Activated CD4-positive, alpha-beta memory T cell treated with anti-CD3 and anti-CD28 coated beads, Interleukin-2, amount 10 ng/mL, durations not matched to agents 7 days and 5 days (primary cell): Measurements from ENCODE around the gene SNX15. TPM values are rescaled to one million over a fixed set of nuclear protein-coding genes. Genes with fewer than 3 reads are reported as not detected.

ENCODE experiments used
- CTCF ChIA-PET: fragments of 350-600 bp; sonication (Branson Sonifier 250); formaldehyde crosslinking; loops from one replicate; lab custom pipeline; 2021; ENCODE audit warnings: antibody characterized with exemption, inconsistent platforms; lab: Charles Lee
- POLR2A ChIA-PET: fragments of 350-600 bp; sonication (Branson Sonifier 250); formaldehyde crosslinking; loops from one replicate; lab custom pipeline; 2021; ENCODE audit warnings: antibody characterized with exemption; lab: Charles Lee
- DNase-seq: peaks from one replicate; pipeline ENCODE4 v3.0.0-alpha.2; 2020
- H3K27ac Mint-ChIP-seq: one replicate; pipeline ENCODE4 v1.8.0; 2021; ENCODE audit warnings: mild to moderate bottlenecking, mixed read lengths
- H3K27me3 Mint-ChIP-seq: one replicate; pipeline ENCODE4 v1.8.0; 2021; ENCODE audit warnings: mixed read lengths
- H3K36me3 Mint-ChIP-seq: one replicate; pipeline ENCODE4 v1.8.0; 2021; ENCODE audit warnings: low read depth, mixed read lengths
- H3K4me1 Mint-ChIP-seq: one replicate; pipeline ENCODE4 v1.8.0; 2021; ENCODE audit warnings: mixed read lengths
- H3K4me3 Mint-ChIP-seq: one replicate; pipeline ENCODE4 v1.8.0; 2021; ENCODE audit warnings: mild to moderate bottlenecking, mixed read lengths
- H3K9me3 Mint-ChIP-seq: one replicate; pipeline ENCODE4 v1.8.0; 2021; ENCODE audit warnings: mixed read lengths
- total RNA-seq, 2 experiments: library from RNA; stranded (reverse); gene quantifications; one replicate each; pipeline ENCODE4 v1.2.3, GENCODE V29; 2021

Gene SNX15
- total RNA-seq, 2 experiments from 2014 or later = 24.3 to 24.6 TPM

- ChIA-PET CTCF (no interaction called here), POLR2A (interaction anchor here (0.7 kb wide), 1 partner anchor 17 kb away, joined by 3 read pairs; no protein-coding TSS in a partner anchor)
- Mint-ChIP-seq H3K36me3 (no peaks in the 10 kb centered on the region), H3K27ac (no peak overlapping the region), H3K4me1 (peaks cover 15% of the 10 kb centered on the region), H3K9me3 (no peaks in the 10 kb centered on the region), H3K27me3 (no peaks in the 10 kb centered on the region), H3K4me3 (no peak overlapping the region)
- DNase-seq = no peak
Measured at GRCh38 chr11:65059959-65060824, 33.0 kb downstream of the SNX15 start.

GRCh38 chr11:65060913-65061408, 33.7 kb downstream of the SNX15 start:
- no peaks in the 10 kb centered on the region for H3K9me3 Mint-ChIP-seq
- H3K4me3 Mint-ChIP-seq = no peak overlapping the region
- H3K4me1 Mint-ChIP-seq = peaks cover 15% of the 10 kb centered on the region
- DNase-seq = no peak
- H3K27me3 Mint-ChIP-seq = no peaks in the 10 kb centered on the region
- ChIA-PET CTCF (no interaction called here), POLR2A (no interaction called here)
- H3K36me3 Mint-ChIP-seq = no peaks in the 10 kb centered on the region
- no peak overlapping the region for H3K27ac Mint-ChIP-seq

- ChIA-PET POLR2A (interaction anchor here (1.1 to 2.1 kb wide), 2 partner anchors 12 to 22 kb away, joined by 4 to 7 read pairs; partner anchors contain the start of gene SAC3D1), CTCF (interaction anchor here (0.7 to 1.1 kb wide), 3 partner anchors 16 to 224 kb away, joined by 3 read pairs; partner anchors contain the start of gene ARL2)
Measured at GRCh38 chr11:65063532-65063931, 36.3 kb downstream of the SNX15 start.

GRCh38 chr11:65064847-65065240, 37.6 kb downstream of the SNX15 start:
- Mint-ChIP-seq H3K4me3 (no peak overlapping the region), H3K27ac (no peak overlapping the region), H3K27me3 (no peaks in the 10 kb centered on the region), H3K9me3 (no peaks in the 10 kb centered on the region), H3K4me1 (peaks cover 12% of the 10 kb centered on the region), H3K36me3 (no peaks in the 10 kb centered on the region)
- CTCF ChIA-PET = no interaction called here
- POLR2A ChIA-PET = interaction anchor here (2.1 kb wide), 1 partner anchor 24 kb away, joined by 7 read pairs; the partner anchor contains the start of gene SAC3D1
- no peak for DNase-seq

More at GRCh38 chr11:65063532-65063931, 36.3 kb downstream of the SNX15 start:
- Mint-ChIP-seq H3K27ac (no peak overlapping the region), H3K27me3 (no peaks in the 10 kb centered on the region), H3K9me3 (no peaks in the 10 kb centered on the region), H3K36me3 (no peaks in the 10 kb centered on the region), H3K4me1 (peaks cover 15% of the 10 kb centered on the region), H3K4me3 (no peak overlapping the region)
- DNase-seq = no peak

GRCh38 chr11:65065851-65066250, 38.6 kb downstream of the SNX15 start:
- POLR2A ChIA-PET = interaction anchor here (0.8 kb wide), 1 partner anchor 10 kb away, joined by 3 read pairs; no protein-coding TSS in a partner anchor
- Mint-ChIP-seq H3K4me1 (peaks cover 3% of the 10 kb centered on the region), H3K27me3 (no peaks in the 10 kb centered on the region), H3K4me3 (no peak overlapping the region), H3K36me3 (no peaks in the 10 kb centered on the region), H3K27ac (no peak overlapping the region), H3K9me3 (no peaks in the 10 kb centered on the region)
- DNase-seq = no peak
- CTCF ChIA-PET = no interaction called here

- H3K27me3 Mint-ChIP-seq = no peaks in the 10 kb centered on the region
- H3K9me3 Mint-ChIP-seq = no peaks in the 10 kb centered on the region
- no peaks in the 10 kb centered on the region for H3K36me3 Mint-ChIP-seq
- H3K4me3 Mint-ChIP-seq = no peak overlapping the region
- no peak for DNase-seq
- ChIA-PET CTCF (no interaction called here), POLR2A (interaction anchor here (0.8 kb wide), 1 partner anchor 10 kb away, joined by 3 read pairs; no protein-coding TSS in a partner anchor)
- no peak overlapping the region for H3K27ac Mint-ChIP-seq
- H3K4me1 Mint-ChIP-seq = no peaks in the 10 kb centered on the region
Measured at GRCh38 chr11:65066315-65066714, 39.1 kb downstream of the SNX15 start.

GRCh38 chr11:65066805-65067291, 39.6 kb downstream of the SNX15 start:
- Mint-ChIP-seq H3K4me1 (no peaks in the 10 kb centered on the region), H3K4me3 (no peak overlapping the region), H3K36me3 (no peaks in the 10 kb centered on the region), H3K9me3 (no peaks in the 10 kb centered on the region), H3K27ac (no peak overlapping the region), H3K27me3 (no peaks in the 10 kb centered on the region)
- CTCF ChIA-PET = no interaction called here
- no peak for DNase-seq
- POLR2A ChIA-PET = no interaction called here

- CTCF ChIA-PET = no interaction called here
- Mint-ChIP-seq H3K27ac (no peak overlapping the region), H3K9me3 (no peaks in the 10 kb centered on the region), H3K36me3 (no peaks in the 10 kb centered on the region), H3K4me1 (no peaks in the 10 kb centered on the region), H3K27me3 (no peaks in the 10 kb centered on the region), H3K4me3 (no peak overlapping the region)
- POLR2A ChIA-PET = no interaction called here
- DNase-seq = no peak
Measured at GRCh38 chr11:65067446-65067845, 40.2 kb downstream of the SNX15 start.

GRCh38 chr11:65069217-65069616, 42.0 kb downstream of the SNX15 start:
- no peak overlapping the region for H3K4me3 Mint-ChIP-seq
- no peak overlapping the region for H3K27ac Mint-ChIP-seq
- ChIA-PET POLR2A (no interaction called here), CTCF (no interaction called here)
- no peaks in the 10 kb centered on the region for H3K9me3 Mint-ChIP-seq
- no peaks in the 10 kb centered on the region for H3K36me3 Mint-ChIP-seq
- no peaks in the 10 kb centered on the region for H3K27me3 Mint-ChIP-seq
- no peak for DNase-seq
- no peaks in the 10 kb centered on the region for H3K4me1 Mint-ChIP-seq

GRCh38 chr11:65071907-65072630, 44.8 kb downstream of the SNX15 start:
- no peak overlapping the region for H3K4me3 Mint-ChIP-seq
- CTCF ChIA-PET = interaction anchor here (1.0 to 1.2 kb wide), 2 partner anchors 39 to 224 kb away, joined by 3 read pairs; no protein-coding TSS in a partner anchor
- H3K27me3 Mint-ChIP-seq = no peaks in the 10 kb centered on the region
- no peak overlapping the region for H3K27ac Mint-ChIP-seq
- POLR2A ChIA-PET = interaction anchor here (1.5 kb wide), 1 partner anchor 11 kb away, joined by 3 read pairs; no protein-coding TSS in a partner anchor
- H3K36me3 Mint-ChIP-seq = peaks cover 16% of the 10 kb centered on the region
- H3K4me1 Mint-ChIP-seq = peaks cover 7% of the 10 kb centered on the region
- no peak for DNase-seq
- no peaks in the 10 kb centered on the region for H3K9me3 Mint-ChIP-seq

- CTCF ChIA-PET = interaction anchor here (0.7 to 1.2 kb wide), 4 partner anchors 38 to 229 kb away, joined by 3 to 4 read pairs (median 3); partner anchors contain the start of gene ARL2
- no peak for DNase-seq
- Mint-ChIP-seq H3K27ac (no peak overlapping the region), H3K4me3 (no peak overlapping the region), H3K36me3 (peaks cover 21% of the 10 kb centered on the region), H3K9me3 (no peaks in the 10 kb centered on the region), H3K27me3 (no peaks in the 10 kb centered on the region), H3K4me1 (peaks cover 12% of the 10 kb centered on the region)
- POLR2A ChIA-PET = interaction anchor here (1.5 kb wide), 1 partner anchor 11 kb away, joined by 3 read pairs; no protein-coding TSS in a partner anchor
Measured at GRCh38 chr11:65072631-65072966, 45.4 kb downstream of the SNX15 start.

GRCh38 chr11:65077451-65077850, 50.2 kb downstream of the SNX15 start:
- H3K4me3 Mint-ChIP-seq = no peak overlapping the region
- DNase-seq = no peak
- CTCF ChIA-PET = interaction anchor here (1.9 to 2.8 kb wide), 2 partner anchors 37 to 65 kb away, joined by 6 to 13 read pairs; partner anchors contain the start of gene SAC3D1
- peaks cover 59% of the 10 kb centered on the region for H3K4me1 Mint-ChIP-seq
- H3K27me3 Mint-ChIP-seq = no peaks in the 10 kb centered on the region
- no peak overlapping the region for H3K27ac Mint-ChIP-seq
- H3K36me3 Mint-ChIP-seq = peaks cover 65% of the 10 kb centered on the region
- POLR2A ChIA-PET = interaction anchor here (1.1 to 3.6 kb wide), 2 partner anchors 29 to 63 kb away, joined by 3 to 10 read pairs; partner anchors contain the start of gene ARL2
- no peaks in the 10 kb centered on the region for H3K9me3 Mint-ChIP-seq
